Activated CD4-positive, alpha-beta T cell treated with anti-CD3 and anti-CD28 coated beads, Interleukin-2, amount 10 ng/mL, durations not matched to agents 24 days and 14 days (primary cell): ENCODE measurements around the gene PBLD. TPM values are rescaled to one million over a fixed set of nuclear protein-coding genes. Genes with fewer than 3 reads are reported as not detected.
"Not testable (repeated sequence)": the region's sequence is repeated elsewhere in the genome, so short reads cannot be mapped to it uniquely, and the experiment has no call there.

Experiments used
- DNase-seq: peaks from one replicate; pipeline ENCODE4 v3.0.0; 2022
- H3K27ac Mint-ChIP-seq: one replicate; pipeline ENCODE4 v1.8.0; 2022; ENCODE audit warnings: mild to moderate bottlenecking, mixed read lengths
- H3K27me3 Mint-ChIP-seq: one replicate; pipeline ENCODE4 v1.8.0; 2022; ENCODE audit warnings: mixed read lengths
- H3K36me3 Mint-ChIP-seq: one replicate; pipeline ENCODE4 v1.8.0; 2022; ENCODE audit warnings: low read depth, mild to moderate bottlenecking, mixed read lengths
- H3K4me1 Mint-ChIP-seq: one replicate; pipeline ENCODE4 v1.8.0; 2021; ENCODE audit warnings: mixed read lengths
- H3K4me3 Mint-ChIP-seq: one replicate; pipeline ENCODE4 v1.8.0; 2022; ENCODE audit warnings: mild to moderate bottlenecking, moderate library complexity, mixed read lengths
- H3K9me3 Mint-ChIP-seq: one replicate; pipeline ENCODE4 v1.8.0; 2021; ENCODE audit warnings: mixed read lengths
- intact Hi-C: fragments of 100-400 bp; cut with micrococcal nuclease; formaldehyde crosslinking; loops from one replicate; pipeline ENCODE4 v1.15.1; 2023
- total RNA-seq: library from RNA; stranded (reverse); gene quantifications from 2 replicates; pipeline ENCODE4 v1.2.3, GENCODE V29; 2022

PBLD gene
- total RNA-seq, 1 donor from 2014 or later = 1.6 TPM

- no peak overlapping the region for H3K27ac Mint-ChIP-seq
- no peak overlapping the region for H3K4me3 Mint-ChIP-seq
- H3K27me3 Mint-ChIP-seq = no peaks in the 10 kb centered on the region
- intact Hi-C loops = no loop called here
- H3K4me1 Mint-ChIP-seq = no peaks in the 10 kb centered on the region
- no peaks in the 10 kb centered on the region for H3K36me3 Mint-ChIP-seq
- no peak for DNase-seq
- no peaks in the 10 kb centered on the region for H3K9me3 Mint-ChIP-seq
These were observed 48.4 kb downstream of the PBLD start for GRCh38 chr10:68284062-68285001.

- DNase-seq = no peak
- no peaks in the 10 kb centered on the region for H3K36me3 Mint-ChIP-seq
- H3K27me3 Mint-ChIP-seq = no peaks in the 10 kb centered on the region
- intact Hi-C loops = no loop called here
- no peak overlapping the region for H3K27ac Mint-ChIP-seq
- no peak overlapping the region for H3K4me3 Mint-ChIP-seq
- no peaks in the 10 kb centered on the region for H3K4me1 Mint-ChIP-seq
- H3K9me3 Mint-ChIP-seq = peaks cover 10% of the 10 kb centered on the region
These were observed 52.0 kb downstream of the PBLD start for GRCh38 chr10:68280758-68281157.

GRCh38 chr10:68278906-68279753 is 53.6 kb downstream of the PBLD start:
- intact Hi-C loops, H3K27me3 Mint-ChIP-seq, H3K4me3 Mint-ChIP-seq, DNase-seq, H3K27ac Mint-ChIP-seq, H3K4me1 Mint-ChIP-seq, H3K9me3 Mint-ChIP-seq, H3K36me3 Mint-ChIP-seq: not testable (repeated sequence)

- DNase-seq, H3K9me3 Mint-ChIP-seq, H3K4me1 Mint-ChIP-seq, H3K36me3 Mint-ChIP-seq, H3K4me3 Mint-ChIP-seq, H3K27ac Mint-ChIP-seq, intact Hi-C loops, H3K27me3 Mint-ChIP-seq: not testable (repeated sequence)
These were observed 54.9 kb downstream of the PBLD start for GRCh38 chr10:68277814-68278213.

- Mint-ChIP-seq H3K36me3 (no peaks in the 10 kb centered on the region), H3K4me1 (no peaks in the 10 kb centered on the region), H3K9me3 (peaks cover 10% of the 10 kb centered on the region), H3K27ac (no peak overlapping the region), H3K27me3 (no peaks in the 10 kb centered on the region), H3K4me3 (no peak overlapping the region)
- intact Hi-C loops = no loop called here
- DNase-seq = no peak
These were observed 56.5 kb downstream of the PBLD start for GRCh38 chr10:68276224-68276623.

GRCh38 chr10:68275600-68276126 is 57.1 kb downstream of the PBLD start:
- peaks cover 10% of the 10 kb centered on the region for H3K9me3 Mint-ChIP-seq
- DNase-seq = no peak
- no peaks in the 10 kb centered on the region for H3K36me3 Mint-ChIP-seq
- intact Hi-C loops = no loop called here
- no peaks in the 10 kb centered on the region for H3K27me3 Mint-ChIP-seq
- no peak overlapping the region for H3K27ac Mint-ChIP-seq
- no peak overlapping the region for H3K4me3 Mint-ChIP-seq
- no peaks in the 10 kb centered on the region for H3K4me1 Mint-ChIP-seq

GRCh38 chr10:68272833-68273232 is 59.9 kb downstream of the PBLD start:
- DNase-seq = no peak
- H3K27ac Mint-ChIP-seq = no peak overlapping the region
- peaks cover 6% of the 10 kb centered on the region for H3K9me3 Mint-ChIP-seq
- no peak overlapping the region for H3K4me3 Mint-ChIP-seq
- H3K4me1 Mint-ChIP-seq = no peaks in the 10 kb centered on the region
- H3K27me3 Mint-ChIP-seq = peaks cover 10% of the 10 kb centered on the region
- no peaks in the 10 kb centered on the region for H3K36me3 Mint-ChIP-seq
- intact Hi-C loops = no loop called here

- DNase-seq = no peak
These were observed 61.4 kb downstream of the PBLD start for GRCh38 chr10:68271196-68271882.

GRCh38 chr10:68269562-68270290 is 63.0 kb downstream of the PBLD start:
- intact Hi-C loops = no loop called here
- Mint-ChIP-seq H3K9me3 (peaks cover 4% of the 10 kb centered on the region), H3K4me3 (no peak overlapping the region), H3K27me3 (peaks cover 12% of the 10 kb centered on the region), H3K27ac (no peak overlapping the region), H3K36me3 (no peaks in the 10 kb centered on the region), H3K4me1 (no peaks in the 10 kb centered on the region)
- no peak for DNase-seq

More at GRCh38 chr10:68271196-68271882, 61.4 kb downstream of the PBLD start:
- Mint-ChIP-seq H3K36me3 (no peaks in the 10 kb centered on the region), H3K27ac (no peak overlapping the region), H3K9me3 (no peaks in the 10 kb centered on the region), H3K4me1 (no peaks in the 10 kb centered on the region), H3K4me3 (no peak overlapping the region), H3K27me3 (peaks cover 12% of the 10 kb centered on the region)
- intact Hi-C loops = no loop called here

- H3K27me3 Mint-ChIP-seq = peaks cover 16% of the 10 kb centered on the region
- no peaks in the 10 kb centered on the region for H3K4me1 Mint-ChIP-seq
- no peak overlapping the region for H3K27ac Mint-ChIP-seq
- intact Hi-C loops = no loop called here
- H3K9me3 Mint-ChIP-seq = peaks cover 8% of the 10 kb centered on the region
- no peak overlapping the region for H3K4me3 Mint-ChIP-seq
- DNase-seq = no peak
- no peaks in the 10 kb centered on the region for H3K36me3 Mint-ChIP-seq
These were observed 71.4 kb downstream of the PBLD start for GRCh38 chr10:68261132-68261856.

GRCh38 chr10:68253346-68253745 is 79.4 kb downstream of the PBLD start:
- Mint-ChIP-seq H3K36me3 (no peaks in the 10 kb centered on the region), H3K27me3 (peaks cover 15% of the 10 kb centered on the region), H3K9me3 (no peaks in the 10 kb centered on the region), H3K4me3 (no peak overlapping the region), H3K27ac (no peak overlapping the region), H3K4me1 (peaks cover 4% of the 10 kb centered on the region)
- intact Hi-C loops = no loop called here
- no peak for DNase-seq

GRCh38 chr10:68251625-68252495 is 80.9 kb downstream of the PBLD start:
- DNase-seq = no peak
- intact Hi-C loops = no loop called here
- Mint-ChIP-seq H3K36me3 (no peaks in the 10 kb centered on the region), H3K4me1 (peaks cover 4% of the 10 kb centered on the region), H3K27ac (no peak overlapping the region), H3K4me3 (no peak overlapping the region), H3K27me3 (peaks cover 8% of the 10 kb centered on the region), H3K9me3 (no peaks in the 10 kb centered on the region)
